HEK293 (cell line): ENCODE results near the gene RBP4.

ENCODE experiments used
- CTCF ChIA-PET: fragments of 350-600 bp; formaldehyde crosslinking; extraction: SDS; loops from one replicate; lab custom pipeline; 2021; ENCODE audit warnings: antibody characterized with exemption; lab: Yijun Ruan, JAX
- POLR2A ChIA-PET: fragments of 300-600 bp; formaldehyde crosslinking; extraction: SDS; loops from one replicate; lab custom pipeline; 2020; ENCODE audit warnings: antibody characterized with exemption, inconsistent platforms; lab: Yijun Ruan, JAX
- H3K27ac ChIP-seq: fragments of 200-500 bp; sonication (Bioruptor generic); 2 replicates; pipeline ENCODE4 v1.5.1; 2014; ENCODE audit warnings: low read depth, low read length, control low read depth, inconsistent platforms; ENCODE audit errors: extremely low read depth
- H3K36me3 ChIP-seq, 2 experiments: fragments of 200-500 bp in 1 of 2; sonication (Bioruptor generic) in 1 of 2; 1 replicate in 1 of 2; 2 replicates in 1 of 2; pipeline ENCODE4 v1.5.1; 2014 to 2017; ENCODE audit warnings: inconsistent platforms in 2 of 2, low read length in 2 of 2; ENCODE audit not compliant: control insufficient read depth in 2 of 2, insufficient read depth in 1 of 2
- H3K4me1 ChIP-seq: fragments of 200-500 bp; sonication (Bioruptor generic); 2 replicates; pipeline ENCODE4 v1.5.1; 2014; ENCODE audit warnings: mild to moderate bottlenecking, low read length, inconsistent platforms; ENCODE audit not compliant: control insufficient read depth, insufficient read depth
- H3K4me3 ChIP-seq: 2 replicates; pipeline ENCODE4 v1.5.1; 2011; ENCODE audit warnings: low read depth, mild to moderate bottlenecking, control low read depth, low read length, moderate library complexity
- H3K9me3 ChIP-seq: fragments of 200-500 bp; sonication (Bioruptor generic); 2 replicates; pipeline ENCODE4 v1.5.1; 2014; ENCODE audit warnings: low read depth, low read length, inconsistent platforms; ENCODE audit not compliant: control insufficient read depth, insufficient read depth
- EGR2 ChIP-seq: fragments of 450-650 bp; formaldehyde crosslinking; IDR thresholded peaks from 2 replicates; pipeline ENCODE4 v1.5.1; 2016; ENCODE audit warnings: low read depth, missing biosample characterization, missing genetic modification characterization
- KLF7 ChIP-seq: fragments of 450-650 bp; formaldehyde crosslinking; IDR thresholded peaks from 2 replicates; pipeline ENCODE4 v1.5.1; 2016; ENCODE audit warnings: missing biosample characterization, missing genetic modification characterization, borderline replicate concordance
- MYNN ChIP-seq: fragments of 450-650 bp; formaldehyde crosslinking; IDR thresholded peaks from 2 replicates; pipeline ENCODE4 v1.5.1; 2016; ENCODE audit warnings: missing biosample characterization, missing genetic modification characterization, borderline replicate concordance
- SCRT1 ChIP-seq: fragments of 450-650 bp; formaldehyde crosslinking; IDR thresholded peaks from 2 replicates; pipeline ENCODE4 v1.5.1; 2016; ENCODE audit warnings: missing biosample characterization, missing genetic modification characterization, borderline replicate concordance
- SCRT2 ChIP-seq: fragments of 450-650 bp; formaldehyde crosslinking; IDR thresholded peaks from 2 replicates; pipeline ENCODE4 v1.5.1; 2016; ENCODE audit warnings: missing biosample characterization, missing genetic modification characterization
- TRIM28 ChIP-seq: IDR thresholded peaks from 2 replicates; pipeline ENCODE4 v1.6.1; 2011; ENCODE audit warnings: low read length, control low read depth, borderline replicate concordance
- ZFHX2 ChIP-seq: fragments of 450-650 bp; formaldehyde crosslinking; conservative IDR thresholded peaks from 2 replicates; pipeline ENCODE4 v1.5.1; 2016; ENCODE audit warnings: missing biosample characterization, missing genetic modification characterization
- ZNF174 ChIP-seq: fragments of 450-650 bp; formaldehyde crosslinking; IDR thresholded peaks from 2 replicates; pipeline ENCODE4 v1.5.0; 2017; ENCODE audit warnings: missing biosample characterization, mild to moderate bottlenecking, missing genetic modification characterization
- ZNF175 ChIP-seq: fragments of 450-650 bp; formaldehyde crosslinking; IDR thresholded peaks from 2 replicates; pipeline ENCODE4 v1.5.1; 2016; ENCODE audit warnings: missing biosample characterization, missing genetic modification characterization
- ZNF202 ChIP-seq: fragments of 450-650 bp; formaldehyde crosslinking; IDR thresholded peaks from 2 replicates; pipeline ENCODE4 v1.5.1; 2016; ENCODE audit warnings: missing biosample characterization, missing genetic modification characterization, borderline replicate concordance
- ZNF548 ChIP-seq: fragments of 450-650 bp; formaldehyde crosslinking; IDR thresholded peaks from 2 replicates; pipeline ENCODE4 v1.5.1; 2016; ENCODE audit warnings: missing biosample characterization, missing genetic modification characterization
- ZNF626 ChIP-seq: fragments of 450-650 bp; sonication (Bioruptor Pico); formaldehyde crosslinking; IDR thresholded peaks from 2 replicates; pipeline ENCODE4 v1.5.1; 2018; ENCODE audit warnings: missing biosample characterization, missing genetic modification characterization, inconsistent platforms
- ZNF707 ChIP-seq: fragments of 450-650 bp; formaldehyde crosslinking; IDR thresholded peaks from 2 replicates; pipeline ENCODE4 v1.5.1; 2016; ENCODE audit warnings: missing biosample characterization, missing genetic modification characterization
- ZNF785 ChIP-seq: fragments of 450-650 bp; formaldehyde crosslinking; IDR thresholded peaks from 2 replicates; pipeline ENCODE4 v1.5.1; 2016; ENCODE audit warnings: missing biosample characterization, missing genetic modification characterization
- ZSCAN16 ChIP-seq: fragments of 450-650 bp; formaldehyde crosslinking; IDR thresholded peaks from 2 replicates; pipeline ENCODE4 v1.5.1; 2016; ENCODE audit warnings: missing biosample characterization, missing genetic modification characterization
- ZSCAN18 ChIP-seq: fragments of 450-650 bp; formaldehyde crosslinking; IDR thresholded peaks from 2 replicates; pipeline ENCODE4 v1.5.1; 2016; ENCODE audit warnings: missing biosample characterization, missing genetic modification characterization
- TF ChIP-seq, protein P1 (sequence below): fragments of 450-650 bp; formaldehyde crosslinking; IDR thresholded peaks from 2 replicates; pipeline ENCODE4 v1.5.1; 2016; ENCODE audit warnings: missing biosample characterization, missing genetic modification characterization
- TF ChIP-seq, protein P2 (sequence below): fragments of 450-650 bp; formaldehyde crosslinking; IDR thresholded peaks from 2 replicates; pipeline ENCODE4 v1.5.1; 2016; ENCODE audit warnings: missing biosample characterization, missing genetic modification characterization, borderline replicate concordance

Gene RBP4

GRCh38 chr10:93589648-93590562 is 11.1 kb downstream of the RBP4 start (continued):
- TF ChIP-seq ZNF785 (no peak), ZNF174 (tag by site-specific recombination) (no peak), ZNF548 (tag by site-specific recombination) (no peak)
- TF ChIP-seq, all 188 proteins: peak for 0

- CTCF ChIA-PET = interaction anchor here (1.0 kb wide), 2 partner anchors 30 to 208 kb away, joined by 3 read pairs; no protein-coding TSS in a partner anchor
- no peaks in the 10 kb centered on the region for H3K9me3 ChIP-seq
Observed at GRCh38 chr10:93584445-93584844, 16.6 kb downstream of the RBP4 start.

DNA sequence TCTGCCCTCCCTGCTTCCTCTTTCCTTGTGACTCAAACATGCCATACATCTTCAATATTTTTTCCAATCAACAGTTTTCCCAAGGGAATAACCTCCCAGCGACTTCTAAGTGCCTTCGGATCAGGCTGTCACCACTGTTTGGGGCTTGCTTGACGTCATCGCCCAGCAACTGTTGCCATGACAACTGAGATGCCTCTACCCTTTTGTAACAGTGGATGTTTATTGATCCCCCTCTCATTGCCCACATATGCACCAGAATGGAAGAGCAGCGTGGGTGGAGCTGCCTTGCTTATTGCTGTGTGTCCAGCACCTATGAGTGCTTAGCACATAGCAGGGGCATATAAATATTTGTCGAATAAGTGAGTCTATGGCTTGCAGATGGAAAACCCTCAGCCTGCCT is 20.2 kb downstream of the RBP4 start:
- Histone ChIP-seq H3K4me1 (no peaks in the 10 kb centered on the region), H3K4me3 (no peak overlapping the region), H3K27ac (no peak overlapping the region)
- TF ChIP-seq ZNF202 (tag by site-specific recombination) (no peak), MYNN (tag by site-specific recombination) (peak; percentile 83), ZNF175 (tag by site-specific recombination) (no peak), ZFHX2 (peak; percentile 32; the same call in 1 of the 2 replicates), ZNF707 (tag by site-specific recombination) (no peak), EGR2 (tag by site-specific recombination) (peak; percentile 36; the same call in 1 of the 2 replicates), SCRT2 (tag by site-specific recombination) (peak; percentile 58; the same call in 1 of the 2 replicates), ZNF626 (tag by site-specific recombination) (no peak), KLF7 (tag by site-specific recombination) (no peak), ZSCAN16 (tag by site-specific recombination) (no peak), TRIM28 (no peak)
- TF ChIP-seq, protein P1, sequence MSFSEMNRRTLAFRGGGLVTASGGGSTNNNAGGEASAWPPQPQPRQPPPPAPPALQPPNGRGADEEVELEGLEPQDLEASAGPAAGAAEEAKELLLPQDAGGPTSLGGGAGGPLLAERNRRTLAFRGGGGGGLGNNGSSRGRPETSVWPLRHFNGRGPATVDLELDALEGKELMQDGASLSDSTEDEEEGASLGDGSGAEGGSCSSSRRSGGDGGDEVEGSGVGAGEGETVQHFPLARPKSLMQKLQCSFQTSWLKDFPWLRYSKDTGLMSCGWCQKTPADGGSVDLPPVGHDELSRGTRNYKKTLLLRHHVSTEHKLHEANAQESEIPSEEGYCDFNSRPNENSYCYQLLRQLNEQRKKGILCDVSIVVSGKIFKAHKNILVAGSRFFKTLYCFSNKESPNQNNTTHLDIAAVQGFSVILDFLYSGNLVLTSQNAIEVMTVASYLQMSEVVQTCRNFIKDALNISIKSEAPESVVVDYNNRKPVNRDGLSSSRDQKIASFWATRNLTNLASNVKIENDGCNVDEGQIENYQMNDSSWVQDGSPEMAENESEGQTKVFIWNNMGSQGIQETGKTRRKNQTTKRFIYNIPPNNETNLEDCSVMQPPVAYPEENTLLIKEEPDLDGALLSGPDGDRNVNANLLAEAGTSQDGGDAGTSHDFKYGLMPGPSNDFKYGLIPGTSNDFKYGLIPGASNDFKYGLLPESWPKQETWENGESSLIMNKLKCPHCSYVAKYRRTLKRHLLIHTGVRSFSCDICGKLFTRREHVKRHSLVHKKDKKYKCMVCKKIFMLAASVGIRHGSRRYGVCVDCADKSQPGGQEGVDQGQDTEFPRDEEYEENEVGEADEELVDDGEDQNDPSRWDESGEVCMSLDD (tag by site-specific recombination) = no peak
- TF ChIP-seq, protein P2, sequence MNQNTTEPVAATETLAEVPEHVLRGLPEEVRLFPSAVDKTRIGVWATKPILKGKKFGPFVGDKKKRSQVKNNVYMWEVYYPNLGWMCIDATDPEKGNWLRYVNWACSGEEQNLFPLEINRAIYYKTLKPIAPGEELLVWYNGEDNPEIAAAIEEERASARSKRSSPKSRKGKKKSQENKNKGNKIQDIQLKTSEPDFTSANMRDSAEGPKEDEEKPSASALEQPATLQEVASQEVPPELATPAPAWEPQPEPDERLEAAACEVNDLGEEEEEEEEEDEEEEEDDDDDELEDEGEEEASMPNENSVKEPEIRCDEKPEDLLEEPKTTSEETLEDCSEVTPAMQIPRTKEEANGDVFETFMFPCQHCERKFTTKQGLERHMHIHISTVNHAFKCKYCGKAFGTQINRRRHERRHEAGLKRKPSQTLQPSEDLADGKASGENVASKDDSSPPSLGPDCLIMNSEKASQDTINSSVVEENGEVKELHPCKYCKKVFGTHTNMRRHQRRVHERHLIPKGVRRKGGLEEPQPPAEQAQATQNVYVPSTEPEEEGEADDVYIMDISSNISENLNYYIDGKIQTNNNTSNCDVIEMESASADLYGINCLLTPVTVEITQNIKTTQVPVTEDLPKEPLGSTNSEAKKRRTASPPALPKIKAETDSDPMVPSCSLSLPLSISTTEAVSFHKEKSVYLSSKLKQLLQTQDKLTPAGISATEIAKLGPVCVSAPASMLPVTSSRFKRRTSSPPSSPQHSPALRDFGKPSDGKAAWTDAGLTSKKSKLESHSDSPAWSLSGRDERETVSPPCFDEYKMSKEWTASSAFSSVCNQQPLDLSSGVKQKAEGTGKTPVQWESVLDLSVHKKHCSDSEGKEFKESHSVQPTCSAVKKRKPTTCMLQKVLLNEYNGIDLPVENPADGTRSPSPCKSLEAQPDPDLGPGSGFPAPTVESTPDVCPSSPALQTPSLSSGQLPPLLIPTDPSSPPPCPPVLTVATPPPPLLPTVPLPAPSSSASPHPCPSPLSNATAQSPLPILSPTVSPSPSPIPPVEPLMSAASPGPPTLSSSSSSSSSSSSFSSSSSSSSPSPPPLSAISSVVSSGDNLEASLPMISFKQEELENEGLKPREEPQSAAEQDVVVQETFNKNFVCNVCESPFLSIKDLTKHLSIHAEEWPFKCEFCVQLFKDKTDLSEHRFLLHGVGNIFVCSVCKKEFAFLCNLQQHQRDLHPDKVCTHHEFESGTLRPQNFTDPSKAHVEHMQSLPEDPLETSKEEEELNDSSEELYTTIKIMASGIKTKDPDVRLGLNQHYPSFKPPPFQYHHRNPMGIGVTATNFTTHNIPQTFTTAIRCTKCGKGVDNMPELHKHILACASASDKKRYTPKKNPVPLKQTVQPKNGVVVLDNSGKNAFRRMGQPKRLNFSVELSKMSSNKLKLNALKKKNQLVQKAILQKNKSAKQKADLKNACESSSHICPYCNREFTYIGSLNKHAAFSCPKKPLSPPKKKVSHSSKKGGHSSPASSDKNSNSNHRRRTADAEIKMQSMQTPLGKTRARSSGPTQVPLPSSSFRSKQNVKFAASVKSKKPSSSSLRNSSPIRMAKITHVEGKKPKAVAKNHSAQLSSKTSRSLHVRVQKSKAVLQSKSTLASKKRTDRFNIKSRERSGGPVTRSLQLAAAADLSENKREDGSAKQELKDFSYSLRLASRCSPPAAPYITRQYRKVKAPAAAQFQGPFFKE (tag by site-specific recombination) = no peak
- TF ChIP-seq, all 188 proteins: peak for 4
- Histone ChIP-seq H3K36me3 (no peaks in the 10 kb centered on the region), H3K9me3 (no peaks in the 10 kb centered on the region)
- CTCF ChIA-PET = no interaction called here
- POLR2A ChIA-PET = no interaction called here

More at GRCh38 chr10:93584445-93584844, 16.6 kb downstream of the RBP4 start:
- H3K36me3 ChIP-seq = no peaks in the 10 kb centered on the region
- no peak overlapping the region for H3K4me3 ChIP-seq
- POLR2A ChIA-PET = no interaction called here
- peak; percentile 88 for TF ChIP-seq SCRT1 (tag by site-specific recombination)
- peak; percentile 95 for TF ChIP-seq SCRT2 (tag by site-specific recombination)
- no peak for TF ChIP-seq ZSCAN18 (tag by site-specific recombination)
- no peak overlapping the region for H3K27ac ChIP-seq
- H3K4me1 ChIP-seq = no peaks in the 10 kb centered on the region
